ENCODE results near the gene PPFIBP2.

GRCh38 chr11:7506243-7506642, 7.6 kb upstream of the PPFIBP2 start:
- TF ChIP-seq CTCF (IDR thresholded peaks at IDR 0.05; ENCODE audit: insufficient read depth, low read depth, low read length) (no peak), EZH2 (IDR thresholded peaks at IDR 0.05; ENCODE audit: insufficient read depth, low read length) (no peak)
